ENCODE measurements around the gene TRIM72. TPM values are rescaled to one million over a fixed set of nuclear protein-coding genes. Genes with fewer than 3 reads are reported as not detected.

The TRIM72 gene
- total RNA-seq, 4 donors from 2014 or later, result 0.19 TPM; not detected in 3

GRCh38 chr16:31217136-31217530, 3.2 kb downstream of the TRIM72 start:
- no peak overlapping the region for H3K4me3 ChIP-seq (ENCODE audit: low read depth, poor library complexity, severe bottlenecking)
- TF ChIP-seq CTCF (IDR thresholded peaks at IDR 0.05) (no peak), POLR2A (IDR thresholded peaks at IDR 0.05) (no peak)
- no peak for DNase-seq (ENCODE audit: low spot score in 2 of 2)
- intact Hi-C loops (cut with DNase I; ENCODE audit: low total_unique reads), result no loop called here
- 16 to 28% methylated on average over 2 to 4 of the region's 4 CpGs for WGBS, 2 donors

GRCh38 chr16:31219154-31219741, 5.3 kb downstream of the TRIM72 start:
- intact Hi-C loops (cut with DNase I; ENCODE audit: low total_unique reads), result no loop called here
- H3K4me3 ChIP-seq (ENCODE audit: low read depth, poor library complexity, severe bottlenecking), result no peak overlapping the region
- no peak for DNase-seq (ENCODE audit: low spot score in 2 of 2)
- TF ChIP-seq CTCF (IDR thresholded peaks at IDR 0.05) (no peak), POLR2A (IDR thresholded peaks at IDR 0.05) (no peak)
- WGBS, 2 donors, result 92 to 94% methylated on average over 12 to 15 of the region's 15 CpGs

GRCh38 chr16:31221357-31222160, 7.6 kb downstream of the TRIM72 start:
- no peak for TF ChIP-seq CTCF (IDR thresholded peaks at IDR 0.05)
- TF ChIP-seq POLR2A (IDR thresholded peaks at IDR 0.05), result no peak
- WGBS, 2 donors, result 54 to 58% methylated on average over 12 of the region's 12 CpGs
- intact Hi-C loops (cut with DNase I; ENCODE audit: low total_unique reads), result loop anchor here (5.0 kb wide), 1 partner anchor 161 kb away; no protein-coding TSS in a partner anchor
- H3K4me3 ChIP-seq (ENCODE audit: low read depth, poor library complexity, severe bottlenecking), result no peak overlapping the region
- DNase-seq (ENCODE audit: low spot score in 2 of 2), result no peak

- 92 to 93% methylated on average over 3 to 4 of the region's 5 CpGs for WGBS, 2 donors
- DNase-seq (ENCODE audit: low spot score in 2 of 2), result no peak
- intact Hi-C loops (cut with DNase I; ENCODE audit: low total_unique reads), result loop anchor here (5.0 kb wide), 1 partner anchor 159 kb away; no protein-coding TSS in a partner anchor
- TF ChIP-seq CTCF (IDR thresholded peaks at IDR 0.05) (no peak), POLR2A (IDR thresholded peaks at IDR 0.05) (no peak)
- no peak overlapping the region for H3K4me3 ChIP-seq (ENCODE audit: low read depth, poor library complexity, severe bottlenecking)
Observed at GRCh38 chr16:31223044-31223443, 9.1 kb downstream of the TRIM72 start.

GRCh38 chr16:31224092-31224955, 10.4 kb downstream of the TRIM72 start:
- H3K4me3 ChIP-seq (ENCODE audit: low read depth, poor library complexity, severe bottlenecking), result no peak overlapping the region
- no peak for TF ChIP-seq CTCF (IDR thresholded peaks at IDR 0.05)
- TF ChIP-seq POLR2A (IDR thresholded peaks at IDR 0.05), result no peak
- WGBS, 2 donors, result 83 to 90% methylated on average over 53 to 80 of the region's 80 CpGs
- DNase-seq (ENCODE audit: low spot score in 2 of 2), result no peak
- intact Hi-C loops (cut with DNase I; ENCODE audit: low total_unique reads), result loop anchor here (5.0 kb wide), 1 partner anchor 158 kb away; no protein-coding TSS in a partner anchor

All from lower leg skin (tissue), 4 donors.